ENCODE results near the gene PKNOX2.

The PKNOX2 gene

DNA sequence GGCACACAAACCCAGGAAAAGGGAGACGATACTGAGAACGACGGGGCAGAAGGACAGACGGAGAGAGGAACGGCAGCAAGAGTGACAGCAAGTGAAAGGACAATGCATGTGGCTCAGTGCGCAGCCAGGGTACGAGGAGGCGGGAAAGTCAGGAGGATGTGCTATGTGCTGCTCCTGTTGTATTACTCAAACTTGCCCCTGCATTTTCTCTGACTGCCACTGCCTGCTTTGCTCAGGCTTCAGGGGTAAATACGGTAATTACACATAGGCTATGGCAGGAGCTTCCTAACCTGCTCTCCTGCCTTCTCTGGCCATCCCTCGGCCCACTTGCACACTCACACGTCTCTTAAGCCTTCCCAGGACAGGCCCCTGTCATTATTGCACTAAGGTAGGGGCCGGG, 236.7 kb downstream of the PKNOX2 start:
- Histone ChIP-seq H3K27ac (replicated peaks) (no peak overlapping the region), H3K4me3 (replicated peaks; ENCODE audit: insufficient read depth, low read length) (no peak overlapping the region), H3K27me3 (ENCODE audit: insufficient read depth, poor library complexity, severe bottlenecking) (peaks cover 20% of the 10 kb centered on the region)
- no peak for DNase-seq (ENCODE audit: low read depth in 1 of 2, low spot score in 1 of 2)
- no peak for TF ChIP-seq GABPA (IDR thresholded peaks at IDR 0.05; ENCODE audit: low read depth)
- TF ChIP-seq SPI1 (IDR thresholded peaks at IDR 0.05; ENCODE audit: borderline replicate concordance, low read depth), result no peak
- TF ChIP-seq, protein P1, sequence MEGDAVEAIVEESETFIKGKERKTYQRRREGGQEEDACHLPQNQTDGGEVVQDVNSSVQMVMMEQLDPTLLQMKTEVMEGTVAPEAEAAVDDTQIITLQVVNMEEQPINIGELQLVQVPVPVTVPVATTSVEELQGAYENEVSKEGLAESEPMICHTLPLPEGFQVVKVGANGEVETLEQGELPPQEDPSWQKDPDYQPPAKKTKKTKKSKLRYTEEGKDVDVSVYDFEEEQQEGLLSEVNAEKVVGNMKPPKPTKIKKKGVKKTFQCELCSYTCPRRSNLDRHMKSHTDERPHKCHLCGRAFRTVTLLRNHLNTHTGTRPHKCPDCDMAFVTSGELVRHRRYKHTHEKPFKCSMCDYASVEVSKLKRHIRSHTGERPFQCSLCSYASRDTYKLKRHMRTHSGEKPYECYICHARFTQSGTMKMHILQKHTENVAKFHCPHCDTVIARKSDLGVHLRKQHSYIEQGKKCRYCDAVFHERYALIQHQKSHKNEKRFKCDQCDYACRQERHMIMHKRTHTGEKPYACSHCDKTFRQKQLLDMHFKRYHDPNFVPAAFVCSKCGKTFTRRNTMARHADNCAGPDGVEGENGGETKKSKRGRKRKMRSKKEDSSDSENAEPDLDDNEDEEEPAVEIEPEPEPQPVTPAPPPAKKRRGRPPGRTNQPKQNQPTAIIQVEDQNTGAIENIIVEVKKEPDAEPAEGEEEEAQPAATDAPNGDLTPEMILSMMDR (IDR thresholded peaks at IDR 0.05; ENCODE audit: insufficient read depth, low read length), result no peak
- TF ChIP-seq, protein P2, sequence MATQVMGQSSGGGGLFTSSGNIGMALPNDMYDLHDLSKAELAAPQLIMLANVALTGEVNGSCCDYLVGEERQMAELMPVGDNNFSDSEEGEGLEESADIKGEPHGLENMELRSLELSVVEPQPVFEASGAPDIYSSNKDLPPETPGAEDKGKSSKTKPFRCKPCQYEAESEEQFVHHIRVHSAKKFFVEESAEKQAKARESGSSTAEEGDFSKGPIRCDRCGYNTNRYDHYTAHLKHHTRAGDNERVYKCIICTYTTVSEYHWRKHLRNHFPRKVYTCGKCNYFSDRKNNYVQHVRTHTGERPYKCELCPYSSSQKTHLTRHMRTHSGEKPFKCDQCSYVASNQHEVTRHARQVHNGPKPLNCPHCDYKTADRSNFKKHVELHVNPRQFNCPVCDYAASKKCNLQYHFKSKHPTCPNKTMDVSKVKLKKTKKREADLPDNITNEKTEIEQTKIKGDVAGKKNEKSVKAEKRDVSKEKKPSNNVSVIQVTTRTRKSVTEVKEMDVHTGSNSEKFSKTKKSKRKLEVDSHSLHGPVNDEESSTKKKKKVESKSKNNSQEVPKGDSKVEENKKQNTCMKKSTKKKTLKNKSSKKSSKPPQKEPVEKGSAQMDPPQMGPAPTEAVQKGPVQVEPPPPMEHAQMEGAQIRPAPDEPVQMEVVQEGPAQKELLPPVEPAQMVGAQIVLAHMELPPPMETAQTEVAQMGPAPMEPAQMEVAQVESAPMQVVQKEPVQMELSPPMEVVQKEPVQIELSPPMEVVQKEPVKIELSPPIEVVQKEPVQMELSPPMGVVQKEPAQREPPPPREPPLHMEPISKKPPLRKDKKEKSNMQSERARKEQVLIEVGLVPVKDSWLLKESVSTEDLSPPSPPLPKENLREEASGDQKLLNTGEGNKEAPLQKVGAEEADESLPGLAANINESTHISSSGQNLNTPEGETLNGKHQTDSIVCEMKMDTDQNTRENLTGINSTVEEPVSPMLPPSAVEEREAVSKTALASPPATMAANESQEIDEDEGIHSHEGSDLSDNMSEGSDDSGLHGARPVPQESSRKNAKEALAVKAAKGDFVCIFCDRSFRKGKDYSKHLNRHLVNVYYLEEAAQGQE (IDR thresholded peaks at IDR 0.05; ENCODE audit: insufficient replicate concordance, low read depth), result no peak
- TF ChIP-seq POLR2AphosphoS5 (IDR thresholded peaks at IDR 0.05; ENCODE audit: low read depth), result no peak

DNA sequence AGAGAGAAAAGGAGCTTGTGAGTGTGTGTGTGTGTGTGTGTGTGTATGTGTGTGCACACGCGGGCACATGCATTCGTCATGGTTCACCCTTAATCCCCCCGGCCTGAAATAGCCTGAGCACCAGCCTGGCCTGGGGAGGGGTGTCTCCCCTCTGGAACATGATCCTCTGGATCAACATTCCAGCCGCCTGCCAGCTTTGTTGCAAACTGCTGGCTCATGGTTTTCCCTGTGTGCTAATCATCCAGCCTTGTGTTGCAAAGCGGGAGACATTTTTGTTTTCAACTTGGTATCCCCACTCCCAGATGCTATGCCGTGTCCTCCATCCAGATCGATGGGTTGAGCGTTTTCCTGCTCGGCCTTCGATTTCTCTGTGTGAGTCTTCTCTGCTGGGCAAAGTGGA, 237.2 kb downstream of the PKNOX2 start:
- DNase-seq (ENCODE audit: low read depth in 1 of 2, low spot score in 1 of 2), result no peak
- Histone ChIP-seq H3K27ac (replicated peaks) (no peak overlapping the region), H3K27me3 (ENCODE audit: insufficient read depth, poor library complexity, severe bottlenecking) (peaks cover 20% of the 10 kb centered on the region), H3K4me3 (replicated peaks; ENCODE audit: insufficient read depth, low read length) (no peak overlapping the region)
- TF ChIP-seq POLR2AphosphoS5 (IDR thresholded peaks at IDR 0.05; ENCODE audit: low read depth) (no peak), GABPA (IDR thresholded peaks at IDR 0.05; ENCODE audit: low read depth) (no peak), SPI1 (IDR thresholded peaks at IDR 0.05; ENCODE audit: borderline replicate concordance, low read depth) (no peak)
- TF ChIP-seq, protein P2 (IDR thresholded peaks at IDR 0.05; ENCODE audit: insufficient replicate concordance, low read depth), result no peak
- TF ChIP-seq, protein P1 (IDR thresholded peaks at IDR 0.05; ENCODE audit: insufficient read depth, low read length), result no peak

DNA sequence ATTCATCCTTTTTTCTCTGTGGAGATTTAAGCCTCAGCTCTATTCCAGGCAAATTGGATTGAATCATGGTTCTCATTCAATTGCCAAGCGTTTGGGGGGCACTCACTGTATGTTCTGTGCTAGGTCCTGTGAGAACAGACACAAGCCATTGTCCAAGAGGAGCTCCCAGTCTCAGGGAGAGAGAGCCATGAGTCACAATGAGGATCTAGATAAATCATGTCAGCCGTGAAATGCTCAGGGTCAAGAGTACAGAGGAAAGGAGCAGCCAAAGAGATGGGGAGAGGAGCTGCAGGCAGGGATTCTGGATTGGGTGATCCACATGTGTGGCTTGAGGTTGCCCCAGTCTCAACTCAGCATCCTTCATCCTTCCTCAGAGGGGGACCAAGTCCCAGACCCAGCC, 237.9 kb downstream of the PKNOX2 start:
- no peak for DNase-seq (ENCODE audit: low read depth in 1 of 2, low spot score in 1 of 2)
- Histone ChIP-seq H3K27me3 (ENCODE audit: insufficient read depth, poor library complexity, severe bottlenecking) (peaks cover 17% of the 10 kb centered on the region), H3K4me3 (replicated peaks; ENCODE audit: insufficient read depth, low read length) (no peak overlapping the region), H3K27ac (replicated peaks) (no peak overlapping the region)
- TF ChIP-seq GABPA (IDR thresholded peaks at IDR 0.05; ENCODE audit: low read depth) (no peak), SPI1 (IDR thresholded peaks at IDR 0.05; ENCODE audit: borderline replicate concordance, low read depth) (no peak), POLR2AphosphoS5 (IDR thresholded peaks at IDR 0.05; ENCODE audit: low read depth) (no peak)
- TF ChIP-seq, protein P1 (IDR thresholded peaks at IDR 0.05; ENCODE audit: insufficient read depth, low read length), result no peak
- TF ChIP-seq, protein P2 (IDR thresholded peaks at IDR 0.05; ENCODE audit: insufficient replicate concordance, low read depth), result no peak
